GM12801 (cell line): ENCODE results near the gene PRKAG2.

Experiments used
- TF ChIP-seq, protein P1 (sequence below): IDR thresholded peaks from one replicate; pipeline ENCODE4 v1.5.1; 2011; ENCODE audit warnings: control low read depth; ENCODE audit not compliant: insufficient read length; ENCODE audit errors: extremely low read depth

PRKAG2 gene

GRCh38 chr7:151662251-151662826 is 214.6 kb downstream of the PRKAG2 start:
- TF ChIP-seq, protein P1, sequence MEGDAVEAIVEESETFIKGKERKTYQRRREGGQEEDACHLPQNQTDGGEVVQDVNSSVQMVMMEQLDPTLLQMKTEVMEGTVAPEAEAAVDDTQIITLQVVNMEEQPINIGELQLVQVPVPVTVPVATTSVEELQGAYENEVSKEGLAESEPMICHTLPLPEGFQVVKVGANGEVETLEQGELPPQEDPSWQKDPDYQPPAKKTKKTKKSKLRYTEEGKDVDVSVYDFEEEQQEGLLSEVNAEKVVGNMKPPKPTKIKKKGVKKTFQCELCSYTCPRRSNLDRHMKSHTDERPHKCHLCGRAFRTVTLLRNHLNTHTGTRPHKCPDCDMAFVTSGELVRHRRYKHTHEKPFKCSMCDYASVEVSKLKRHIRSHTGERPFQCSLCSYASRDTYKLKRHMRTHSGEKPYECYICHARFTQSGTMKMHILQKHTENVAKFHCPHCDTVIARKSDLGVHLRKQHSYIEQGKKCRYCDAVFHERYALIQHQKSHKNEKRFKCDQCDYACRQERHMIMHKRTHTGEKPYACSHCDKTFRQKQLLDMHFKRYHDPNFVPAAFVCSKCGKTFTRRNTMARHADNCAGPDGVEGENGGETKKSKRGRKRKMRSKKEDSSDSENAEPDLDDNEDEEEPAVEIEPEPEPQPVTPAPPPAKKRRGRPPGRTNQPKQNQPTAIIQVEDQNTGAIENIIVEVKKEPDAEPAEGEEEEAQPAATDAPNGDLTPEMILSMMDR, result no peak

GRCh38 chr7:151661587-151661986 is 215.3 kb downstream of the PRKAG2 start:
- TF ChIP-seq, protein P1, result no peak

DNA sequence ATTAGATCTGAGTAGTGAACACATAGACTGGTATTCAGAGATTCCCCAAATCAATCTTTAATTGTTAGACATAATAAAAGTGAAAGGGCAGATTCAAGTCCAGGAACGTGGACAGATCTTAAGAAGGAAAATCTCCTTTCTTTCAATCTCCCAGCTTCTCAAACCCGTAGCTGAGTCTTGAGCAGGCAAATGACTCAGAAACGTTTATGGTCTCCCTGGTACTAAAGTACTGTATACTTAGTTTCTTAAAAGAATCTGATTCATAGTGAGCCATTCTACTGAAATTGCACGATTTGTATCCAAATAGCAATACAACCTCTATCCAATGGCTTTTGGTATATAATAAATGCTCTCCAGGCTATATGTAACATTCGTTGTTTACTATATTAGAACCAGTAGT is 216.8 kb downstream of the PRKAG2 start:
- TF ChIP-seq, protein P1, result no peak

DNA sequence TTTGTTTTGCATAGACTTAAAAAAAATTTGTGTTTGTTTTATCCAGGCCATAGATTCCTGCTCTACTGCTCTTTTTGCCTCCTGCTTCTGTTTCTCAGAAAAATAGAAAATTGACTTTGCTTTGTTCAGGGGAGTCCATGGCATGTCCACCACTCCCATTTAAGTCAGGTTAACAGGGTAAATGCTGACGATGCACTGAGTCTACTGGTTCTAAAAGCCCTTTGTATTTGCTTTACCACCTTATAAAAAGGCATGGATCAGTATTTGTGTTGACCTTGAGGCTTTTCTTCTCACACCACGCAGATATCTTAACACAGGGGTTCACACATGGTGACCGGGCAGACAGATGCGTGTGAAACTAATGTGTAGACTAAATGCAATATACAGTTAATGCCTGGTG is 217.7 kb downstream of the PRKAG2 start:
- TF ChIP-seq, protein P1, result no peak

DNA sequence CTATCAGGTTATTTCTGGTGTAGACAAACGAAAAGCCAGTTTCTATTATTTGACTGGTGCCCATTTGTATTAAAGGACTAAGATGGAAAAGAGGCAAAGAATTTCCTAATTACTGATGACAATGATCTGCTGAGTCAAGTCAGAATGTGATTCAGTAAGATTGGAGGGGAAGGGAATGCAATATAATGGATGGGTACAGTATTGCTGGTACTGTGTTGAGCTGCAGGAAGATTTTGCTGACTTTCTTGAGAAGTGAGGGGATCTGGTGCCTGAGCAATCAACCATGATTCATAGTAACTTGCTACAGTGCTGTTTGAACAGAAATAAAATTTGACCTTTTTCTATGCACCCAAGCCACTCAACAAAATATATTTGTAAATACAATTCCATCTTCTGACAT is 218.1 kb downstream of the PRKAG2 start:
- TF ChIP-seq, protein P1, result no peak

- TF ChIP-seq, protein P1, result no peak
These were observed 219.7 kb downstream of the PRKAG2 start for GRCh38 chr7:151657173-151657572.

- TF ChIP-seq, protein P1, result no peak
These were observed 221.4 kb downstream of the PRKAG2 start for GRCh38 chr7:151655555-151655954.
